Measurements from ENCODE around the gene TFPI.

The TFPI gene

DNA sequence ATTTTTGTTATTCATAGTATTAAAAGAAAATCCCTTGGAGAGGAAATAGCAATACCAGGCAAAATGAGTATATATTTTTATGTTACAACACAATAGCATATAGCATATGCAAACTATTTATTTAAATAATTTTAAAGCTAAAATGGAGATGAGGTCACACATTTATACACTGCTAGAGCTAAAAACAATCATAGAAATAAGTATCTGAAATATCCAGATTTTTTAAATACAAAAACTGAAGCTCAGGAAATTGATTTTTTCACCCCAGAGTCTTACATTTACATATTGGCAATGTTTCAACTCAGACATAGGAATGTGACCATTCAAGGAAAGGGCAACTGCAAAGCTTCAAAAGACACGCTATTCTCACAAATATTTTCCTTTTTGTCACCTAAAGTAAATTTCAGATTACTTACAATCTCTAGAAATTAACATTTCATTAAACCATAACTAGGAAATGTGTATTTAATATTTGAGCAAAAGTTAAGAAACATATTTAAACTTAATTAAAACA, 8.9 kb downstream of the TFPI start:
- no peak overlapping the region for H3K4me2 ChIP-seq (ENCODE audit: insufficient read depth, low read length)
- ATAC-seq (ENCODE audit: insufficient read depth, low read depth) (no peak), DNase-seq (no peak)
- no peak overlapping the region for H3K9ac ChIP-seq (ENCODE audit: low read depth, low read length)
- no peak for TF ChIP-seq EZH2 (IDR thresholded peaks at IDR 0.05; ENCODE audit: borderline replicate concordance, low read depth, low read length, severe bottlenecking)
- TF ChIP-seq, protein P1, sequence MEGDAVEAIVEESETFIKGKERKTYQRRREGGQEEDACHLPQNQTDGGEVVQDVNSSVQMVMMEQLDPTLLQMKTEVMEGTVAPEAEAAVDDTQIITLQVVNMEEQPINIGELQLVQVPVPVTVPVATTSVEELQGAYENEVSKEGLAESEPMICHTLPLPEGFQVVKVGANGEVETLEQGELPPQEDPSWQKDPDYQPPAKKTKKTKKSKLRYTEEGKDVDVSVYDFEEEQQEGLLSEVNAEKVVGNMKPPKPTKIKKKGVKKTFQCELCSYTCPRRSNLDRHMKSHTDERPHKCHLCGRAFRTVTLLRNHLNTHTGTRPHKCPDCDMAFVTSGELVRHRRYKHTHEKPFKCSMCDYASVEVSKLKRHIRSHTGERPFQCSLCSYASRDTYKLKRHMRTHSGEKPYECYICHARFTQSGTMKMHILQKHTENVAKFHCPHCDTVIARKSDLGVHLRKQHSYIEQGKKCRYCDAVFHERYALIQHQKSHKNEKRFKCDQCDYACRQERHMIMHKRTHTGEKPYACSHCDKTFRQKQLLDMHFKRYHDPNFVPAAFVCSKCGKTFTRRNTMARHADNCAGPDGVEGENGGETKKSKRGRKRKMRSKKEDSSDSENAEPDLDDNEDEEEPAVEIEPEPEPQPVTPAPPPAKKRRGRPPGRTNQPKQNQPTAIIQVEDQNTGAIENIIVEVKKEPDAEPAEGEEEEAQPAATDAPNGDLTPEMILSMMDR (IDR thresholded peaks at IDR 0.05; ENCODE audit: borderline replicate concordance, extremely low read depth, low read length, poor library complexity, severe bottlenecking) = no peak
- H3K4me1 ChIP-seq (ENCODE audit: insufficient read depth, low read length) = no peaks in the 10 kb centered on the region
- H3K9me3 ChIP-seq (ENCODE audit: insufficient read depth, low read length, severe bottlenecking) = no peaks in the 10 kb centered on the region
- no peaks in the 10 kb centered on the region for H3K79me2 ChIP-seq (ENCODE audit: insufficient read depth, low read length)
- no peak overlapping the region for H3K27ac ChIP-seq (ENCODE audit: low read length)
- peaks cover 3% of the 10 kb centered on the region; the same call in 1 of the 2 replicates for H3K36me3 ChIP-seq (ENCODE audit: insufficient read depth, low read length)
- no peaks in the 10 kb centered on the region for H4K20me1 ChIP-seq (ENCODE audit: insufficient read depth, low read length)
- H2AFZ ChIP-seq (ENCODE audit: low read depth, low read length) = no peak overlapping the region
- H3K27me3 ChIP-seq (ENCODE audit: insufficient read depth, low read length, poor library complexity) = no peaks in the 10 kb centered on the region
- H3K4me3 ChIP-seq (ENCODE audit: low read depth in 1 of 2, low read length in 2 of 2) = no peak overlapping the region

DNA sequence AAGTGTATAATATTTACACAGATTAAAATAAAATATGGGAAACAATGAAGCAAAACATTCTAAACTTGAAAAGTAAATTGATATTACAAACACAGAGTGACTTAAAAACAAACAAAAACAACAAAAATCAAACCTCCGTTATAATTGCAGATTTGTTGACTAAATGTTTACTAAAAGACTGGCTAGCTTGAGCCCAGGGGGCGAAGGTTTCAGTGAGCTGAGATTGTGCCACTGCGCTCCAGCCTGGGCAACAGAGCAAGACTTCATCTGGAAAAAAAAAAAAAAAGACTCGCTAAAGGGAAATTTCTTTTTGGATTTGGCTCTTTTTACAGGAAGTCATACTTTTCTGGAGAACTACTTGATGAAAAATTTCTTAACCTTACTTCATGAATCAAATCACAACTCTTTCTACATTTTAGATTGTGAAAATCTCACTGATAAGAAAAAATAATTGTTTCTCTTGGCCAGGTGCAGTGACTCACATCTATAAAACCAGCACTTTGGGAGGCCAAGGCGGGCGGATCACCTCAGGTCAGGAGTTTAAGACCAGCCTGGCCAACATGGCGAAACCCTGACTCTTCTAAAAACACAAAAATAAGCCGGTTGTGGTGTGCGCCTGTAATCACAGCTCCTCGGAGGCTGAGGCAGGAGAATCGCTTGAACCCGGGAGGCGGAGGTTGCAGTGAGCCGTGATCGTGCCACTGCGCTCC, 9.7 kb downstream of the TFPI start:
- H3K36me3 ChIP-seq (ENCODE audit: insufficient read depth, low read length) = peaks cover 3% of the 10 kb centered on the region; the same call in 1 of the 2 replicates

DNA sequence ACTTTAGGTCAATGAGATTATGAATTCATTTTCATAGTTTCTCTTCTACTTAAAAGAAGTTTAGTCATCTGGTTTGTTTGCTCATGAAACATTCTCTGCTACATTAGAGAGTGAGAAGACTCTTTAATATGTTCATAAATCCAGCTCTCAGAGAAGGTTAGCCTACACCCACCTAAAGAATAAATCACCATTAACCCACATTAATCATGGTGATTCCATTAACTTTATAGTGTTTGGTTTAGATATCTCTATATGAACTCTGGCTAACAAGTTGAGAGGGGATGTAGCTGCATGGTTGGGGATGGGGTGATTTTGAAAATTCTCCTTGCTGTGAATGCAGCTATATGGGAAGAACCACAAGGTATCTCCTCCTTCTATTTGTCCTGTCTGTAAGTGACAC, 10.7 kb downstream of the TFPI start:
- no peak overlapping the region for H3K27ac ChIP-seq (ENCODE audit: low read length)
- H3K4me2 ChIP-seq (ENCODE audit: insufficient read depth, low read length) = no peak overlapping the region
- H3K79me2 ChIP-seq (ENCODE audit: insufficient read depth, low read length) = no peaks in the 10 kb centered on the region

More for the DNA sequence above, 9.7 kb downstream of the TFPI start:
- Histone ChIP-seq H3K4me3 (ENCODE audit: low read depth in 1 of 2, low read length in 2 of 2) (no peak overlapping the region), H3K9ac (ENCODE audit: low read depth, low read length) (no peak overlapping the region), H4K20me1 (ENCODE audit: insufficient read depth, low read length) (no peaks in the 10 kb centered on the region), H3K27me3 (ENCODE audit: insufficient read depth, low read length, poor library complexity) (no peaks in the 10 kb centered on the region), H3K27ac (ENCODE audit: low read length) (no peak overlapping the region), H3K4me1 (ENCODE audit: insufficient read depth, low read length) (no peaks in the 10 kb centered on the region), H2AFZ (ENCODE audit: low read depth, low read length) (no peak overlapping the region), H3K79me2 (ENCODE audit: insufficient read depth, low read length) (no peaks in the 10 kb centered on the region), H3K9me3 (ENCODE audit: insufficient read depth, low read length, severe bottlenecking) (no peaks in the 10 kb centered on the region), H3K4me2 (ENCODE audit: insufficient read depth, low read length) (no peak overlapping the region)
- DNase-seq = no peak
- ATAC-seq (ENCODE audit: insufficient read depth, low read depth) = no peak
- no peak for TF ChIP-seq EZH2 (IDR thresholded peaks at IDR 0.05; ENCODE audit: borderline replicate concordance, low read depth, low read length, severe bottlenecking)
- TF ChIP-seq, protein P1 (IDR thresholded peaks at IDR 0.05; ENCODE audit: borderline replicate concordance, extremely low read depth, low read length, poor library complexity, severe bottlenecking) = no peak

More for the DNA sequence above, 10.7 kb downstream of the TFPI start:
- peaks cover 3% of the 10 kb centered on the region; the same call in 1 of the 2 replicates for H3K36me3 ChIP-seq (ENCODE audit: insufficient read depth, low read length)
- H3K4me3 ChIP-seq (ENCODE audit: low read depth in 1 of 2, low read length in 2 of 2) = no peak overlapping the region
- no peaks in the 10 kb centered on the region for H3K9me3 ChIP-seq (ENCODE audit: insufficient read depth, low read length, severe bottlenecking)
- no peaks in the 10 kb centered on the region for H3K27me3 ChIP-seq (ENCODE audit: insufficient read depth, low read length, poor library complexity)
- no peak for DNase-seq
- no peak for ATAC-seq (ENCODE audit: insufficient read depth, low read depth)
- no peak for TF ChIP-seq EZH2 (IDR thresholded peaks at IDR 0.05; ENCODE audit: borderline replicate concordance, low read depth, low read length, severe bottlenecking)
- TF ChIP-seq, protein P1 (IDR thresholded peaks at IDR 0.05; ENCODE audit: borderline replicate concordance, extremely low read depth, low read length, poor library complexity, severe bottlenecking) = no peak
- no peak overlapping the region for H2AFZ ChIP-seq (ENCODE audit: low read depth, low read length)
- H3K4me1 ChIP-seq (ENCODE audit: insufficient read depth, low read length) = no peaks in the 10 kb centered on the region
- no peak overlapping the region for H3K9ac ChIP-seq (ENCODE audit: low read depth, low read length)
- no peaks in the 10 kb centered on the region for H4K20me1 ChIP-seq (ENCODE audit: insufficient read depth, low read length)

Data from DND-41 (cell line).